ENCODE measurements around the gene PDE4B. TPM values are rescaled to one million over a fixed set of nuclear protein-coding genes. Genes with fewer than 3 reads are reported as not detected.
A peak's percentile ranks its signal among the peaks of the same experiment; 100 is the strongest.

Gene PDE4B
- total RNA-seq, 1 donor from 2014 or later: 1.2 TPM

DNA sequence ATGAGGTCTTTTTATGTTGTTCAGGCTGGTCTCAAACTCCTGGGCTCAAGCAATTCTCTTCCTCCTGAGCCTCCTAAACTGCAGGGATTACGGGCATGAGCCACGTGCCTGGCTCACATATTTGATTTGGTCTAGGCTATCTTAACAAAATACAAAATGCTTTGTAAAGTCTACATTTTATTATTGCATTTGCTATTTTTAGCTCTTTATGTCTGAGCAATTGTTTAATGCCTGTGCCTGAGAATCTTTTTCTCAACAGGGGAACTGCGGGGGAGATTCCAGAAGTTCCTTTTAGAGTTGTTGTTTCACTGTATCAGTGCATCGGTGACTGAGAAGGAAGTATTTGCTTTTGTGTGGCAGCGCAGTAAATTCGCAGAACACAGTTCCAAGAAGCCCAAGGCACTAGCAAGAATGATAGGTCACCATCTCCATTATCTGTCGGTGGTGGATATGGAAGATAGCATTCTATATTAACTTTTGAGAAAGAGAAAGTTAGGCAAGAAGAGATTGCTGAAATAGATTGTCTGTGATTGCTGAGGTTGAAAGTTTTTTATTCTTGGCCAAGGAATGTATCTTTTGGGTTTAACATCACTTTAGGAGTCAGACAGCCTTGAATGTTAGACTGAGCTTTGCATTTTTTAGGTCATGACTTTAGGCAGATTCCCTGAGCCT lies 167.3 kb downstream of the PDE4B start:
- no peak overlapping the region for H3K4me2 ChIP-seq

DNA sequence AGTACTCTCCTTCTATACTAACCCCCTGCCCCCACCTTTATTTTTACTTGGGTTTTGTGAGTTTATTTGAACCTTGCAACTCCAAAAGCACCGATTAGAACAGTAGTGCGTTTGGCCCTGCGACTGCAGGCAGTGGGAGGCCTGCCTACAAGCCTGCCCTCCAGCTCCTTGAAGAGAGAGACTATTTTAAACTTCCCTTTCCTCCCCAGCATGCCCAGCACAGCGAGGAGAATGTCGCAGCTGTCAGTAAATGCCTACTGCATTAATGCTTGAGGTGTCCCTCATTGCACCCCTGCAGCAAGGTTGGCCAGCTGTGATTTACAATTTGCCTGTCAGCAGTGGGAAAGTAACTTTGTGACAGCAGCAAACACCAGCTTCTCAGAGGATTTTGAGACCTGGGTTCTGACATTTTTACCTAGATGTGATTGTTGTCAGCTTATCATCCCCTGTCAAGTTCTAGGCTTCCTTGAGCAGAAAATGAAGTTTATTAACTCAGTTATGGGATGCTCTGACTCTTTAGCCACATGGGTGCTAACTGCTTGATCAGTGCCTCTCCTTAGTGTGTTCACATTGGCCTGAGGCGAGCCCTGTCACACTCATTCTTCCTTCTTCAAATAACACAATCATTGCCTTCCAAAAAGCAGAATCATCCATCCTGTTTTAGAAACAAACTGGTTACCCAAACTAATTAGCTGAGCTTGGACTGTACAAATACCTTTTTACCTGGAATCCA lies 170.6 kb downstream of the PDE4B start:
- no peak for TF ChIP-seq EZH2 (IDR thresholded peaks at IDR 0.05)
- no peak for TF ChIP-seq EZH2phosphoT487 (IDR thresholded peaks at IDR 0.05)
- TF ChIP-seq, protein P1, sequence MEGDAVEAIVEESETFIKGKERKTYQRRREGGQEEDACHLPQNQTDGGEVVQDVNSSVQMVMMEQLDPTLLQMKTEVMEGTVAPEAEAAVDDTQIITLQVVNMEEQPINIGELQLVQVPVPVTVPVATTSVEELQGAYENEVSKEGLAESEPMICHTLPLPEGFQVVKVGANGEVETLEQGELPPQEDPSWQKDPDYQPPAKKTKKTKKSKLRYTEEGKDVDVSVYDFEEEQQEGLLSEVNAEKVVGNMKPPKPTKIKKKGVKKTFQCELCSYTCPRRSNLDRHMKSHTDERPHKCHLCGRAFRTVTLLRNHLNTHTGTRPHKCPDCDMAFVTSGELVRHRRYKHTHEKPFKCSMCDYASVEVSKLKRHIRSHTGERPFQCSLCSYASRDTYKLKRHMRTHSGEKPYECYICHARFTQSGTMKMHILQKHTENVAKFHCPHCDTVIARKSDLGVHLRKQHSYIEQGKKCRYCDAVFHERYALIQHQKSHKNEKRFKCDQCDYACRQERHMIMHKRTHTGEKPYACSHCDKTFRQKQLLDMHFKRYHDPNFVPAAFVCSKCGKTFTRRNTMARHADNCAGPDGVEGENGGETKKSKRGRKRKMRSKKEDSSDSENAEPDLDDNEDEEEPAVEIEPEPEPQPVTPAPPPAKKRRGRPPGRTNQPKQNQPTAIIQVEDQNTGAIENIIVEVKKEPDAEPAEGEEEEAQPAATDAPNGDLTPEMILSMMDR (IDR thresholded peaks at IDR 0.05): no peak
- peaks cover 2% of the 10 kb centered on the region for H3K27me3 Mint-ChIP-seq (ENCODE audit: insufficient read depth, low read depth)
- H3K9ac ChIP-seq: no peak overlapping the region
- H3K9me3 ChIP-seq (ENCODE audit: low read depth): no peaks in the 10 kb centered on the region
- H3K9me3 Mint-ChIP-seq: peaks cover 7% of the 10 kb centered on the region
- no peak for DNase-seq (ENCODE audit: low spot score)
- H3K4me1 Mint-ChIP-seq: peaks cover 31% of the 10 kb centered on the region
- H3K27me3 ChIP-seq: no peaks in the 10 kb centered on the region
- peak overlapping the region; percentile 53 for H3K27ac Mint-ChIP-seq
- no peak overlapping the region for H2AFZ ChIP-seq (replicated peaks)
- H3K4me2 ChIP-seq: no peak overlapping the region
- no peak overlapping the region for H3K27ac ChIP-seq
- no peaks in the 10 kb centered on the region for H3K79me2 ChIP-seq (ENCODE audit: low read depth)
- no peaks in the 10 kb centered on the region for H3K36me3 Mint-ChIP-seq
- H3K4me1 ChIP-seq: no peaks in the 10 kb centered on the region
- H4K20me1 ChIP-seq (ENCODE audit: low read depth): no peaks in the 10 kb centered on the region
- H3F3A ChIP-seq (ENCODE audit: low read depth): no peaks in the 10 kb centered on the region
- no peak overlapping the region for H3K4me3 Mint-ChIP-seq
- no peak overlapping the region for H3K4me3 ChIP-seq
- H3K36me3 ChIP-seq: no peaks in the 10 kb centered on the region

More for the DNA sequence above, 167.3 kb downstream of the PDE4B start:
- Mint-ChIP-seq H3K9me3 (no peaks in the 10 kb centered on the region), H3K4me1 (peaks cover 37% of the 10 kb centered on the region), H3K36me3 (no peaks in the 10 kb centered on the region), H3K27me3 (ENCODE audit: insufficient read depth, low read depth) (peaks cover 2% of the 10 kb centered on the region), H3K27ac (peak overlapping the region; percentile 55), H3K4me3 (no peak overlapping the region)
- Histone ChIP-seq H3K79me2 (ENCODE audit: low read depth) (no peaks in the 10 kb centered on the region), H3K9ac (no peak overlapping the region), H2AFZ (replicated peaks) (no peak overlapping the region), H3K27ac (no peak overlapping the region), H3K4me1 (no peaks in the 10 kb centered on the region), H3K9me3 (ENCODE audit: low read depth) (no peaks in the 10 kb centered on the region), H3K27me3 (no peaks in the 10 kb centered on the region), H3K36me3 (no peaks in the 10 kb centered on the region), H4K20me1 (ENCODE audit: low read depth) (no peaks in the 10 kb centered on the region), H3K4me3 (no peak overlapping the region), H3F3A (ENCODE audit: low read depth) (no peaks in the 10 kb centered on the region)
- DNase-seq (ENCODE audit: low spot score): no peak
- TF ChIP-seq, protein P1 (IDR thresholded peaks at IDR 0.05): no peak
- TF ChIP-seq EZH2 (IDR thresholded peaks at IDR 0.05): no peak
- TF ChIP-seq EZH2phosphoT487 (IDR thresholded peaks at IDR 0.05): no peak

DNA sequence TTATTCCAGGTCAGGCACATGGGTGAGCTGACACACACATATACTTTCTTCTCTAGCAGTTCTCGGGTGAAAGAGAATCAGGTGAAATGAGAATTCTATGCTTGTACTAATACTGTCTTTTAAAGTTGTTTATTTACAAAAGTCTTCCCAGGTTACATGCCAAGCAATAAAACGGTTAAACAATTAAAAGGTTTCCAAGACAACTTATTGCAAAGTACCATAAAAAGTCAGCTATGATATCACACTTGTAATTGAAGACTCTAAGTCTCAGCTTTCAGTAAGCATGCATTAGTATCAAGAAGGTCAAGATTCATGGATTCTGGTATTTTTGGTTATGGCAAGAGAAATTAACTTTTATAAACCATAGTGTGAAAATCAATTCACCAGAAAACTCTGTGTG lies 171.4 kb downstream of the PDE4B start:
- H3K9me3 ChIP-seq (ENCODE audit: low read depth): no peaks in the 10 kb centered on the region
- TF ChIP-seq, protein P1 (IDR thresholded peaks at IDR 0.05): no peak
- TF ChIP-seq EZH2phosphoT487 (IDR thresholded peaks at IDR 0.05): no peak
- TF ChIP-seq EZH2 (IDR thresholded peaks at IDR 0.05): no peak
- no peak overlapping the region for H3K27ac Mint-ChIP-seq
- H4K20me1 ChIP-seq (ENCODE audit: low read depth): no peaks in the 10 kb centered on the region
- no peaks in the 10 kb centered on the region for H3K27me3 ChIP-seq
- H3K36me3 Mint-ChIP-seq: no peaks in the 10 kb centered on the region
- H3K27ac ChIP-seq: no peak overlapping the region
- peaks cover 29% of the 10 kb centered on the region for H3K4me1 Mint-ChIP-seq
- H3K9ac ChIP-seq: no peak overlapping the region
- no peaks in the 10 kb centered on the region for H3K79me2 ChIP-seq (ENCODE audit: low read depth)
- H3K9me3 Mint-ChIP-seq: peaks cover 7% of the 10 kb centered on the region
- H3K27me3 Mint-ChIP-seq (ENCODE audit: insufficient read depth, low read depth): peaks cover 2% of the 10 kb centered on the region
- H2AFZ ChIP-seq (replicated peaks): no peak overlapping the region
- no peaks in the 10 kb centered on the region for H3K36me3 ChIP-seq
- no peak overlapping the region for H3K4me3 ChIP-seq
- H3K4me3 Mint-ChIP-seq: no peak overlapping the region
- H3K4me2 ChIP-seq: no peak overlapping the region
- no peaks in the 10 kb centered on the region for H3K4me1 ChIP-seq
- no peaks in the 10 kb centered on the region for H3F3A ChIP-seq (ENCODE audit: low read depth)
- DNase-seq (ENCODE audit: low spot score): no peak
